Prostate gland (tissue), 2 donors: ENCODE measurements around the gene GOLGA8Q. TPM values are rescaled to one million over a fixed set of nuclear protein-coding genes. Genes with fewer than 3 reads are reported as not detected.
"Not testable (repeated sequence)": the region's sequence is repeated elsewhere in the genome, so short reads cannot be mapped to it uniquely, and the experiment has no call there.

ENCODE experiments used
- DNase-seq: peaks from one replicate; pipeline ENCODE4 v3.0.0-alpha.2; 2019; ENCODE audit warnings: low spot score
- H3K27ac ChIP-seq, 2 donors: fragments of 200-600 bp; sonication (generic); 2 replicates each; pipeline ENCODE4 v1.5.1; 2017 to 2019
- H3K27me3 ChIP-seq: fragments of 200-600 bp; sonication (generic); replicated peaks from 2 replicates; pipeline ENCODE4 v1.5.1; 2019; ENCODE audit not compliant: insufficient read depth
- H3K36me3 ChIP-seq, 2 donors: fragments of 200-600 bp; sonication (generic); 1 replicate in 1 of 2; 2 replicates in 1 of 2; pipeline versions ENCODE4 v1.5.1 to v1.8.1; 2017 to 2019
- H3K4me1 ChIP-seq: fragments of 200-600 bp; sonication (generic); replicated peaks from 2 replicates; pipeline ENCODE4 v1.5.1; 2019
- H3K4me3 ChIP-seq, 2 donors: fragments of 200-600 bp; sonication (generic); 2 replicates each; pipeline ENCODE4 v1.5.1; 2017 to 2019
- H3K9me3 ChIP-seq: fragments of 200-600 bp; sonication (generic); 2 replicates; pipeline ENCODE4 v1.5.1; 2017
- WGBS: methylation state at CpG from one replicate; pipeline ENCODE4 v1.1.5; 2018; 5-methylcytosine and 5-hydroxymethylcytosine counted together
- intact Hi-C: fragments of 100-400 bp; cut with DNase I; formaldehyde crosslinking; loops from one replicate; pipeline ENCODE4 v1.14.2; 2022
- small RNA-seq, 2 donors: library from RNA; depleted of rRNA; stranded (forward); fragments of <200 nt; gene quantifications; one replicate each; pipeline ENCODE3, GENCODE V24; 2016
- total RNA-seq, 2 donors: library from RNA; depleted of rRNA; stranded (reverse); fragments of >200 nt; gene quantifications; one replicate each; pipeline ENCODE4 v1.1.0, GENCODE V29; 2016
- TF ChIP-seq, protein P1 (sequence below), 4 experiments: fragments of 200-600 bp in 2 of 4; fragments of 450-650 bp in 2 of 4; sonication (generic) in 2 of 4; IDR thresholded peaks; 1 replicate in 3 of 4; 2 replicates in 1 of 4; pipeline ENCODE4 v1.5.1; 2016 to 2019; ENCODE audit warnings: antibody characterized with exemption in 4 of 4, mild to moderate bottlenecking in 2 of 4, moderate library complexity in 2 of 4

GOLGA8Q gene
- total RNA-seq, 2 donors from 2014 or later: 1.5 to 2.2 TPM

DNA sequence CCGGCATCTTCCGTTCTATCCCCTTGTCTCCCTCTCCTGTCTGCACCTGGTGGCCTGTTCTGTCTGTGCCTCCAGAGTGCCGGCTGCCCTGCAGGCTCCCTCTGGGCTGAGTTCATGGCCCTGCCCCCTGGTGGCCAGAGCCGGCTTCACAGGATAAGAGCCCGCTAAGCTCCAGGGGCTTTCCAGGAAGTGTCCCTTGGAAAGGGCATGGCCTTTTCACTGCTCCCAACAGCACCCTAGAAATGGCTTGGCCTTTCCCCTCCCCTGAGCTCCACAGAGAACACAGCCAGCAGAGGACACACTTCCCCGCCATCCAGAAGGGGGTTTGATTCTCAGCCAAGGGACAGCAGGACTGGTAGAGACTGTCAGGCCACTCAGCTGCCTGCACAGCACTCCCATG, 15.1 kb downstream of the GOLGA8Q start:
- H3K27ac ChIP-seq, H3K4me1 ChIP-seq, H3K4me3 ChIP-seq, DNase-seq, H3K27me3 ChIP-seq, H3K36me3 ChIP-seq, intact Hi-C loops, H3K9me3 ChIP-seq: not testable (repeated sequence)
- no CpG with 5 or more reads among the region's 6 CpGs for WGBS
- TF ChIP-seq, protein P1, sequence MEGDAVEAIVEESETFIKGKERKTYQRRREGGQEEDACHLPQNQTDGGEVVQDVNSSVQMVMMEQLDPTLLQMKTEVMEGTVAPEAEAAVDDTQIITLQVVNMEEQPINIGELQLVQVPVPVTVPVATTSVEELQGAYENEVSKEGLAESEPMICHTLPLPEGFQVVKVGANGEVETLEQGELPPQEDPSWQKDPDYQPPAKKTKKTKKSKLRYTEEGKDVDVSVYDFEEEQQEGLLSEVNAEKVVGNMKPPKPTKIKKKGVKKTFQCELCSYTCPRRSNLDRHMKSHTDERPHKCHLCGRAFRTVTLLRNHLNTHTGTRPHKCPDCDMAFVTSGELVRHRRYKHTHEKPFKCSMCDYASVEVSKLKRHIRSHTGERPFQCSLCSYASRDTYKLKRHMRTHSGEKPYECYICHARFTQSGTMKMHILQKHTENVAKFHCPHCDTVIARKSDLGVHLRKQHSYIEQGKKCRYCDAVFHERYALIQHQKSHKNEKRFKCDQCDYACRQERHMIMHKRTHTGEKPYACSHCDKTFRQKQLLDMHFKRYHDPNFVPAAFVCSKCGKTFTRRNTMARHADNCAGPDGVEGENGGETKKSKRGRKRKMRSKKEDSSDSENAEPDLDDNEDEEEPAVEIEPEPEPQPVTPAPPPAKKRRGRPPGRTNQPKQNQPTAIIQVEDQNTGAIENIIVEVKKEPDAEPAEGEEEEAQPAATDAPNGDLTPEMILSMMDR (IDR thresholded peaks at IDR 0.05): peak in 2 of 4 experiments; percentile 15 to 24

DNA sequence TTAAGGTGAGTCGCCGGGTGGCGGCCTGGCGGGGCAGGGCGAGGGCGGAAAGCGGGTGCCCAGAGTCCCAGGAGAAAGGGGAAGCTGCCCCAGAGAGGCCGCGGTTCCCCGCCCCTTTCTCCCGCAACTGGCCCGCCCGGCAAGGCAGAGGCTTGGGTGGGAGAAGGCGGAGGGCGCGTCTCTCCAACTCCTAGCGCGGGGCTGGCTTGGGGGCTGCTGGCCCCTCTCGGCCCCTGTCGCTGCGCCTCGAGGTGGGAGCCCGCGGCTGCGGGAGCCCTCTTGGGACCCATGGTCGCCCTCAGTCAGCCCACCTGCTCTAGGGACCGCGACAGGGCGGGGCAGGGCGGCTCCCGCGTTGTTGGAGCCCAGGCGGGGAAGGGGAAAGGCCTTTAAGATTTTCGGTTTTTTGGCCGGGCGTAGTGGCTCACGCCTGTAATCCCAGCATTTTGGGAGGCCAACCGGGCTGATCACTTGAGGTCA, 21.2 kb downstream of the GOLGA8Q start:
- H3K36me3 ChIP-seq, H3K9me3 ChIP-seq, H3K4me1 ChIP-seq, DNase-seq, H3K27ac ChIP-seq, H3K4me3 ChIP-seq, intact Hi-C loops, H3K27me3 ChIP-seq: not testable (repeated sequence)
- WGBS: no CpG with 5 or more reads among the region's 38 CpGs

DNA sequence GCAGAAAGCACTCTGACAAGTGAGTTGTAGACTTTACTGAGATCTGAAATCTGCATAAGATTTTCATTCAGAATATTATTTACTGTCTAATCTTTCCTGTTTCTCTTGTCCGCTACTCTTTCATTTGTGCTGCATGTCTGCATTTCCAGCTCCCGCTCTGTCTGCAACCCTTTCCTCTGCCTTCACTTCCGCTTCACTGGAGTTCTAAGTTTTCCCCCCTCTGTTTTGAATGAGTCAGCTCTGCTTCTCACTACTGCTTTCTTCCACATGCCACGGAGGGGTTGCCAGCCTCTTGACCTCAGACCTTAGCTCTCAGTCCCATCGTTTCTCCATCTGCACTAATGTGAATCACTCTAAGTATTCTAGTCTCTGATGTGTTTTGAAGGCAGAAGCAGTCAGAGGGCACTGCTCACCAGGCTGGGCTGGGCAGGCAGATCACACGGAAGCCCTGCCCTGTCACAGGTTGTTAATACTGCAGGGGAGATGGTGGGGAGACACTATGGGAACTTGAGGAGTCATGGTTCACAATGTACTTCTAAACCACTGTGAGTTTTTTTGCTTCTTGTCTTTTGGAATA, 27.6 kb downstream of the GOLGA8Q start:
- H3K4me3 ChIP-seq, H3K27me3 ChIP-seq, DNase-seq, intact Hi-C loops, H3K9me3 ChIP-seq, H3K4me1 ChIP-seq, H3K27ac ChIP-seq, H3K36me3 ChIP-seq: not testable (repeated sequence)
- WGBS: no CpG with 5 or more reads among the region's 6 CpGs

DNA sequence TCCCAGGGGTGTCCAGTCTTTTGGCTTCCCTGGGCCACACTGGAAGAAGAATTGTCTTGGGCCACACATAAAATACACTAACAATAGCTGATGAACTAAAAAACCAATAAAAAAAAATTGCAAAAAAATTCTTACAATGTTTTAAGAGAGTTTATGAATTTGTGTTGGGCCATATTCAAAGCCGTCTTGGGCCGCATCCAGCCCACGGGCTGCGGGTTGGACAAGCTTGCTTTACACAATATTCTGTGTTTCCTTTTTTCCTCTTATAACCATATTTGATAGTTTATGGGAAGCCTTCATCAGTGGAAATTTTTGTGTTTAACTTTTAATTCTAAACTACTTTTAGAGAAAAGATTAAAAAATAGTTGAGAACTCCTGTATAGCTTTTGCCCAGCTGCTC, 28.9 kb downstream of the GOLGA8Q start:
- intact Hi-C loops, DNase-seq, H3K27me3 ChIP-seq, H3K27ac ChIP-seq, H3K4me3 ChIP-seq, H3K9me3 ChIP-seq, H3K36me3 ChIP-seq, H3K4me1 ChIP-seq: not testable (repeated sequence)
- WGBS: no CpG with 5 or more reads among the region's 4 CpGs

DNA sequence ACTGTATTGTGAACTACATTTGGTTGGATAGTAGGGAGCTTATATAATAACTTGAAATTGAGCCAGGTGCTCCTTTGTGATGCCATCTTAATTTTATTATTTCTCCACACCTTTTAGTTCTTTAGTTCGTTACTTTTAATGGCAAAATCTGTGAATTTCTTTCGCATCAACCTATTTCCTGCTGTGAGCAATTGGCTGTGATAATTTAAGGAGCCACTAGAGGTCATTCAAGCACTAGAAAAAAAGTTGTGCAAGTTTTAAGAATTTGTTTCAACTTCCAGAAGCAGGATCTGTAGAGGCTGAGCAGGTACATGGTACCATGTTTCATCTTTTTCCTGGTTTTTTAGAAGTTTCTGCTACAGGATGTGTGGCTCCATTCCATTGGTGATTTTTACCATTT, 47.1 kb downstream of the GOLGA8Q start:
- H3K9me3 ChIP-seq, H3K4me1 ChIP-seq, H3K36me3 ChIP-seq, H3K27me3 ChIP-seq, intact Hi-C loops, H3K4me3 ChIP-seq, DNase-seq, H3K27ac ChIP-seq: not testable (repeated sequence)
- 9% methylated on average over 2 of the region's 2 CpGs for WGBS
- TF ChIP-seq, protein P1 (IDR thresholded peaks at IDR 0.05): peak in 1 of 4 experiments; percentile 53

DNA sequence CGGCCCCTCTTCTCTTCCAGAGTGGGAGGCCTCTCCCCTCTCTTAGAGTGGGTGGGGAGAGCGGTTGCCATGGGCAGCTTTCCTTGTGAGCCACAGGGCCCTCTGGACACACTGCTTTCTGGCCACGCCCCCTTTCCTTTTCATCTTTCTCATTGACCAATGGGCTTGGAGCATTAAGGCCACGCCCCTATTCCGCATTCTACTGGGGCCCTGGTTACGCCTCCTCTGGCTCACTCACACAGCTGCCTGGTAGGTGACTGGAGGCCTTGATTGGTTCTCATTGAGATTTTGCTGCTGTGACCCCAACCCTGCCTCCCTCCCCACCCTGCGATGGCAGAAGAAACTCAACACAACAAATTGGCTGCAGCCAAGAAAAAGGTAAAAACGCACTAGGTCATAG, 51.9 kb downstream of the GOLGA8Q start, which contains the start of gene GOLGA8H:
TSS of gene GOLGA8H (plus strand) at position 233 of the 400 bp plus-strand sequence. CDS start at position 331, 98 bp downstream.
- H3K9me3 ChIP-seq, H3K4me1 ChIP-seq, H3K36me3 ChIP-seq, DNase-seq, H3K27me3 ChIP-seq, intact Hi-C loops, H3K4me3 ChIP-seq, H3K27ac ChIP-seq: not testable (repeated sequence)
- WGBS: 92% methylated on average over 6 of the region's 8 CpGs

Small RNA genes within 50 kb of the gene (small RNA-seq; reads per million reads assigned to genes)
- gene RF00096 (0 reads per million in 2 donors), gene RN7SL796P (0 reads per million in 2 donors)

Other genes with a start within 250 kb of the GOLGA8Q start
- 10 to 100 TPM in 1 of 2 donors, under 1 TPM in 1; 0.46 to 16.4 TPM for gene CHRFAM7A, start 158.5 kb upstream of the GOLGA8Q start, total RNA-seq
- 1 to 10 TPM; 3.4 to 3.7 TPM for gene GOLGA8R, start 137.8 kb upstream of the GOLGA8Q start, total RNA-seq
- gene GOLGA8H, start 52.0 kb downstream of the GOLGA8Q start, total RNA-seq: under 1 TPM in 1 of 2 donors, not detected in 1; 0.28 TPM